ENCODE data around the gene WDFY4. TPM values are rescaled to one million over a fixed set of nuclear protein-coding genes. Genes with fewer than 3 reads are reported as not detected.

The WDFY4 gene
- total and polyA plus RNA-seq, 2 donors (not counting 3 experiments of a cell fraction or from before 2014, with no cell fraction given) = 10.1 to 10.2 TPM

DNA sequence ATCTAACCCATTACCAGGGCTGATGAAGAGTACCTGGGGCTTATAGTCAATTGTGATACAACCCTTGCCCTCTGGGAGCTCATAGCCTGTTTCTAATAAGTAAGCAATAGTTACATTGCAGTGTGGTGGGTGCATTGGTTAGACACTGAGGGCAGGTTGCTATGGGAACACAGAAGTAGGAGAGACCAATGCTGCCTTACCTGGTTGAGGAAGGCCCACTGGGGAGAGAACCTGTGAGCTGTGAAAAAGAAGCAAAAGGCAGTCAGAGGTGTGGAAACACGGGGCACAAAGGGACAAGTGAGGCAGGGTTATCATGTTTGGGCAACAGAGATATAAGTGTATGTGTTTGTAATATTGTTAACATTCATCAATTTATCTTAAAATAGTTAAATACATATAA lies 51.9 kb downstream of the WDFY4 start:
- no TSS peak for BruUV-seq (replicated peaks)
- Histone ChIP-seq H3K4me3 (replicated peaks in 1 of 3; ENCODE audit: insufficient read depth in 1 of 3, low read depth in 1 of 3, low read length in 3 of 3) (no peak overlapping the region), H4K20me1 (replicated peaks; ENCODE audit: control insufficient read depth, extremely low read depth, insufficient read depth, low read length) (no peaks in the 10 kb centered on the region), H3K79me2 (ENCODE audit: control insufficient read depth, insufficient read depth, low read length) (no peaks in the 10 kb centered on the region), H2AFZ (ENCODE audit: low read depth, low read length) (no peak overlapping the region), H3K9me3 (replicated peaks; ENCODE audit: control insufficient read depth, insufficient read depth, low read length) (no peaks in the 10 kb centered on the region), H3K4me2 (ENCODE audit: insufficient read depth, low read length) (no peak overlapping the region), H3K27ac (ENCODE audit: insufficient read depth, low read depth, low read length) (no peak overlapping the region), H3K36me3 (ENCODE audit: control insufficient read depth in 2 of 2, extremely low read depth in 1 of 2, insufficient read depth in 2 of 2, low read length in 2 of 2) (no peaks in the 10 kb centered on the region), H3K4me1 (ENCODE audit: control insufficient read depth, extremely low read depth, insufficient read depth, low read length) (no peaks in the 10 kb centered on the region), H3K9ac (replicated peaks; ENCODE audit: extremely low read depth, insufficient read depth, low read length) (no peak overlapping the region), H3K27me3 (ENCODE audit: control insufficient read depth in 2 of 2, insufficient read depth in 2 of 2, low read length in 2 of 2) (peaks cover 2 to 3% of the 10 kb centered on the region in 2 experiments), H3K9me1 (replicated peaks; ENCODE audit: control insufficient read depth, extremely low read depth, insufficient read depth, low read length) (no peaks in the 10 kb centered on the region)
- no peak for DNase-seq (ENCODE audit: low read depth, low spot score)
- FAIRE-seq = no peak
- POLR2A ChIA-PET = no interaction called here
- dilution Hi-C loops (cut with MboI; ENCODE audit: extremely low pct_ligation_motif_present, low sequenced_read_pairs) (no loop called here), intact Hi-C loops (cut with micrococcal nuclease) (no loop called here)
- TF ChIP-seq GATA2 (IDR thresholded peaks at IDR 0.05; ENCODE audit: insufficient read depth, insufficient read length, low read depth, low read length) = no peak
- TF ChIP-seq POLR2AphosphoS5 (IDR thresholded peaks at IDR 0.05; ENCODE audit: insufficient read depth, low read depth, low read length) = no peak
- TF ChIP-seq POLR2A (IDR thresholded peaks at IDR 0.05; ENCODE audit: low read depth, low read length) = no peak
- no peak for TF ChIP-seq MYC (IDR thresholded peaks at IDR 0.05; ENCODE audit: low read depth, low read length)
- CTCF ChIA-PET = no interaction called here

DNA sequence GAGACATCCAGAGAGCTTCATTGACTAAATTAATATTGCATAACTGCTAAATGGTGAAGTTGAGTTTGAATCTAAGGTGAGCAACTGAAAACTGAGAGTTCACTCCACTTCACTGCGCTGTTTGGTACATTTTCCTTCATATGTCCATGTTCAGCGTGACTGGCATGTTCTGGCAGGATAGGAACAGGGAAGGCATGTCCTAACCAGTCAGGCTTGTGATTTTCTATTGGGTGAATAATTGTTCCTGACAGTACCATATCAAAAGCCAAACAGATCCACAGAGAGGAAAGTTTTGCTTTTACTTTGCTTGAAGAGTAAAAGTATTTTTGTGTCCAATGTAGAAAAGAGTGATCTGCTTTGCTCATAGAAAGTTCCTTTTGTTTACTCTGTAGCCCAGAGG lies 53.2 kb downstream of the WDFY4 start:
- no peak for TF ChIP-seq MYC (IDR thresholded peaks at IDR 0.05; ENCODE audit: low read depth, low read length)
- no peak for TF ChIP-seq FOS (IDR thresholded peaks at IDR 0.05; ENCODE audit: borderline replicate concordance, insufficient read depth, low read length)
- TF ChIP-seq, protein P1, sequence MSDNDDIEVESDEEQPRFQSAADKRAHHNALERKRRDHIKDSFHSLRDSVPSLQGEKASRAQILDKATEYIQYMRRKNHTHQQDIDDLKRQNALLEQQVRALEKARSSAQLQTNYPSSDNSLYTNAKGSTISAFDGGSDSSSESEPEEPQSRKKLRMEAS (IDR thresholded peaks at IDR 0.05; ENCODE audit: insufficient read depth, insufficient read length) = no peak
- no peak for TF ChIP-seq EZH2 (IDR thresholded peaks at IDR 0.05; ENCODE audit: borderline replicate concordance, low read depth, low read length, severe bottlenecking)
- TF ChIP-seq POLR2A (IDR thresholded peaks at IDR 0.05; ENCODE audit: low read depth, low read length) = no peak
- TF ChIP-seq GATA2 (IDR thresholded peaks at IDR 0.05; ENCODE audit: insufficient read depth, insufficient read length, low read depth, low read length) = no peak
- TF ChIP-seq POLR2AphosphoS5 (IDR thresholded peaks at IDR 0.05; ENCODE audit: insufficient read depth, low read depth, low read length) = no peak
- no peak for TF ChIP-seq JUN (IDR thresholded peaks at IDR 0.05; ENCODE audit: borderline replicate concordance, insufficient read depth, insufficient read length, low read depth)
- TF ChIP-seq, protein P2, sequence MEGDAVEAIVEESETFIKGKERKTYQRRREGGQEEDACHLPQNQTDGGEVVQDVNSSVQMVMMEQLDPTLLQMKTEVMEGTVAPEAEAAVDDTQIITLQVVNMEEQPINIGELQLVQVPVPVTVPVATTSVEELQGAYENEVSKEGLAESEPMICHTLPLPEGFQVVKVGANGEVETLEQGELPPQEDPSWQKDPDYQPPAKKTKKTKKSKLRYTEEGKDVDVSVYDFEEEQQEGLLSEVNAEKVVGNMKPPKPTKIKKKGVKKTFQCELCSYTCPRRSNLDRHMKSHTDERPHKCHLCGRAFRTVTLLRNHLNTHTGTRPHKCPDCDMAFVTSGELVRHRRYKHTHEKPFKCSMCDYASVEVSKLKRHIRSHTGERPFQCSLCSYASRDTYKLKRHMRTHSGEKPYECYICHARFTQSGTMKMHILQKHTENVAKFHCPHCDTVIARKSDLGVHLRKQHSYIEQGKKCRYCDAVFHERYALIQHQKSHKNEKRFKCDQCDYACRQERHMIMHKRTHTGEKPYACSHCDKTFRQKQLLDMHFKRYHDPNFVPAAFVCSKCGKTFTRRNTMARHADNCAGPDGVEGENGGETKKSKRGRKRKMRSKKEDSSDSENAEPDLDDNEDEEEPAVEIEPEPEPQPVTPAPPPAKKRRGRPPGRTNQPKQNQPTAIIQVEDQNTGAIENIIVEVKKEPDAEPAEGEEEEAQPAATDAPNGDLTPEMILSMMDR (IDR thresholded peaks at IDR 0.05; ENCODE audit: extremely low read depth in 1 of 2, insufficient read depth in 1 of 2, low read depth in 1 of 2, low read length in 2 of 2) = no peak
- CTCF ChIA-PET = no interaction called here
- Histone ChIP-seq H4K20me1 (replicated peaks; ENCODE audit: control insufficient read depth, extremely low read depth, insufficient read depth, low read length) (no peaks in the 10 kb centered on the region), H3K79me2 (ENCODE audit: control insufficient read depth, insufficient read depth, low read length) (no peaks in the 10 kb centered on the region), H3K4me1 (ENCODE audit: control insufficient read depth, extremely low read depth, insufficient read depth, low read length) (no peaks in the 10 kb centered on the region), H3K27ac (ENCODE audit: insufficient read depth, low read depth, low read length) (no peak overlapping the region), H3K27me3 (ENCODE audit: control insufficient read depth in 2 of 2, insufficient read depth in 2 of 2, low read length in 2 of 2) (peaks cover 2 to 3% of the 10 kb centered on the region in 2 experiments), H3K9me1 (replicated peaks; ENCODE audit: control insufficient read depth, extremely low read depth, insufficient read depth, low read length) (no peaks in the 10 kb centered on the region), H3K4me2 (ENCODE audit: insufficient read depth, low read length) (no peak overlapping the region), H2AFZ (ENCODE audit: low read depth, low read length) (no peak overlapping the region), H3K36me3 (ENCODE audit: control insufficient read depth in 2 of 2, extremely low read depth in 1 of 2, insufficient read depth in 2 of 2, low read length in 2 of 2) (no peaks in the 10 kb centered on the region), H3K9me3 (replicated peaks; ENCODE audit: control insufficient read depth, insufficient read depth, low read length) (no peaks in the 10 kb centered on the region), H3K9ac (replicated peaks; ENCODE audit: extremely low read depth, insufficient read depth, low read length) (no peak overlapping the region), H3K4me3 (replicated peaks in 1 of 3; ENCODE audit: insufficient read depth in 1 of 3, low read depth in 1 of 3, low read length in 3 of 3) (no peak overlapping the region)
- intact Hi-C loops (cut with micrococcal nuclease) = no loop called here
- BruUV-seq (replicated peaks) = no TSS peak
- POLR2A ChIA-PET = no interaction called here
- no peak for FAIRE-seq
- dilution Hi-C loops (cut with MboI; ENCODE audit: extremely low pct_ligation_motif_present, low sequenced_read_pairs) = no loop called here
- DNase-seq (ENCODE audit: low read depth, low spot score) = no peak
